Measurements from ENCODE around the gene COPZ1. TPM values are rescaled to one million over a fixed set of nuclear protein-coding genes. Genes with fewer than 3 reads are reported as not detected.

Gene COPZ1
- total and polyA plus RNA-seq, 9 of the 15 experiments (the other 6 are each of a cell fraction or from before 2014, with no cell fraction given): 137 to 487 (median 233) TPM

GRCh38 chr12:54294152-54294952, 30.6 kb upstream of the COPZ1 start (continued):
- no peak for TF ChIP-seq ZNF253 (CRISPR knock-in tag; conservative IDR thresholded peaks at IDR 0.05)
- TF ChIP-seq, protein P1, sequence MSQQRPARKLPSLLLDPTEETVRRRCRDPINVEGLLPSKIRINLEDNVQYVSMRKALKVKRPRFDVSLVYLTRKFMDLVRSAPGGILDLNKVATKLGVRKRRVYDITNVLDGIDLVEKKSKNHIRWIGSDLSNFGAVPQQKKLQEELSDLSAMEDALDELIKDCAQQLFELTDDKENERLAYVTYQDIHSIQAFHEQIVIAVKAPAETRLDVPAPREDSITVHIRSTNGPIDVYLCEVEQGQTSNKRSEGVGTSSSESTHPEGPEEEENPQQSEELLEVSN (IDR thresholded peaks at IDR 0.05; ENCODE audit: borderline replicate concordance in 1 of 2, extremely low read depth in 1 of 2, insufficient read depth in 1 of 2, insufficient read length in 1 of 2, low read depth in 1 of 2, low read length in 1 of 2, poor library complexity in 1 of 2, severe bottlenecking in 1 of 2): no peak
- TF ChIP-seq TRIM24 (IDR thresholded peaks at IDR 0.05): peak in 1 of 2 experiments; percentile 39; a peak in 1 of 4 replicates
- no peak for TF ChIP-seq LARP7 (IDR thresholded peaks at IDR 0.05)
- TF ChIP-seq JUNB (CRISPR knock-in tag; conservative IDR thresholded peaks at IDR 0.05): no peak
- TF ChIP-seq, protein P2, sequence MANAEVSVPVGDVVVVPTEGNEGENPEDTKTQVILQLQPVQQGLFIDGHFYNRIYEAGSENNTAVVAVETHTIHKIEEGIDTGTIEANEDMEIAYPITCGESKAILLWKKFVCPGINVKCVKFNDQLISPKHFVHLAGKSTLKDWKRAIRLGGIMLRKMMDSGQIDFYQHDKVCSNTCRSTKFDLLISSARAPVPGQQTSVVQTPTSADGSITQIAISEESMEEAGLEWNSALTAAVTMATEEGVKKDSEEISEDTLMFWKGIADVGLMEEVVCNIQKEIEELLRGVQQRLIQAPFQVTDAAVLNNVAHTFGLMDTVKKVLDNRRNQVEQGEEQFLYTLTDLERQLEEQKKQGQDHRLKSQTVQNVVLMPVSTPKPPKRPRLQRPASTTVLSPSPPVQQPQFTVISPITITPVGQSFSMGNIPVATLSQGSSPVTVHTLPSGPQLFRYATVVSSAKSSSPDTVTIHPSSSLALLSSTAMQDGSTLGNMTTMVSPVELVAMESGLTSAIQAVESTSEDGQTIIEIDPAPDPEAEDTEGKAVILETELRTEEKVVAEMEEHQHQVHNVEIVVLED (CRISPR knock-in tag; IDR thresholded peaks at IDR 0.05): peak; percentile 44
- TF ChIP-seq ZNF445 (CRISPR knock-in tag; IDR thresholded peaks at IDR 0.05; ENCODE audit: low read depth): 0 out of 2 replicates have a peak, but pooled peaks have one; percentile 33
- no peak for TF ChIP-seq U2AF1 (optimal IDR thresholded peaks at IDR 0.05; ENCODE audit: low read depth, low read length)
- TF ChIP-seq, protein P3, sequence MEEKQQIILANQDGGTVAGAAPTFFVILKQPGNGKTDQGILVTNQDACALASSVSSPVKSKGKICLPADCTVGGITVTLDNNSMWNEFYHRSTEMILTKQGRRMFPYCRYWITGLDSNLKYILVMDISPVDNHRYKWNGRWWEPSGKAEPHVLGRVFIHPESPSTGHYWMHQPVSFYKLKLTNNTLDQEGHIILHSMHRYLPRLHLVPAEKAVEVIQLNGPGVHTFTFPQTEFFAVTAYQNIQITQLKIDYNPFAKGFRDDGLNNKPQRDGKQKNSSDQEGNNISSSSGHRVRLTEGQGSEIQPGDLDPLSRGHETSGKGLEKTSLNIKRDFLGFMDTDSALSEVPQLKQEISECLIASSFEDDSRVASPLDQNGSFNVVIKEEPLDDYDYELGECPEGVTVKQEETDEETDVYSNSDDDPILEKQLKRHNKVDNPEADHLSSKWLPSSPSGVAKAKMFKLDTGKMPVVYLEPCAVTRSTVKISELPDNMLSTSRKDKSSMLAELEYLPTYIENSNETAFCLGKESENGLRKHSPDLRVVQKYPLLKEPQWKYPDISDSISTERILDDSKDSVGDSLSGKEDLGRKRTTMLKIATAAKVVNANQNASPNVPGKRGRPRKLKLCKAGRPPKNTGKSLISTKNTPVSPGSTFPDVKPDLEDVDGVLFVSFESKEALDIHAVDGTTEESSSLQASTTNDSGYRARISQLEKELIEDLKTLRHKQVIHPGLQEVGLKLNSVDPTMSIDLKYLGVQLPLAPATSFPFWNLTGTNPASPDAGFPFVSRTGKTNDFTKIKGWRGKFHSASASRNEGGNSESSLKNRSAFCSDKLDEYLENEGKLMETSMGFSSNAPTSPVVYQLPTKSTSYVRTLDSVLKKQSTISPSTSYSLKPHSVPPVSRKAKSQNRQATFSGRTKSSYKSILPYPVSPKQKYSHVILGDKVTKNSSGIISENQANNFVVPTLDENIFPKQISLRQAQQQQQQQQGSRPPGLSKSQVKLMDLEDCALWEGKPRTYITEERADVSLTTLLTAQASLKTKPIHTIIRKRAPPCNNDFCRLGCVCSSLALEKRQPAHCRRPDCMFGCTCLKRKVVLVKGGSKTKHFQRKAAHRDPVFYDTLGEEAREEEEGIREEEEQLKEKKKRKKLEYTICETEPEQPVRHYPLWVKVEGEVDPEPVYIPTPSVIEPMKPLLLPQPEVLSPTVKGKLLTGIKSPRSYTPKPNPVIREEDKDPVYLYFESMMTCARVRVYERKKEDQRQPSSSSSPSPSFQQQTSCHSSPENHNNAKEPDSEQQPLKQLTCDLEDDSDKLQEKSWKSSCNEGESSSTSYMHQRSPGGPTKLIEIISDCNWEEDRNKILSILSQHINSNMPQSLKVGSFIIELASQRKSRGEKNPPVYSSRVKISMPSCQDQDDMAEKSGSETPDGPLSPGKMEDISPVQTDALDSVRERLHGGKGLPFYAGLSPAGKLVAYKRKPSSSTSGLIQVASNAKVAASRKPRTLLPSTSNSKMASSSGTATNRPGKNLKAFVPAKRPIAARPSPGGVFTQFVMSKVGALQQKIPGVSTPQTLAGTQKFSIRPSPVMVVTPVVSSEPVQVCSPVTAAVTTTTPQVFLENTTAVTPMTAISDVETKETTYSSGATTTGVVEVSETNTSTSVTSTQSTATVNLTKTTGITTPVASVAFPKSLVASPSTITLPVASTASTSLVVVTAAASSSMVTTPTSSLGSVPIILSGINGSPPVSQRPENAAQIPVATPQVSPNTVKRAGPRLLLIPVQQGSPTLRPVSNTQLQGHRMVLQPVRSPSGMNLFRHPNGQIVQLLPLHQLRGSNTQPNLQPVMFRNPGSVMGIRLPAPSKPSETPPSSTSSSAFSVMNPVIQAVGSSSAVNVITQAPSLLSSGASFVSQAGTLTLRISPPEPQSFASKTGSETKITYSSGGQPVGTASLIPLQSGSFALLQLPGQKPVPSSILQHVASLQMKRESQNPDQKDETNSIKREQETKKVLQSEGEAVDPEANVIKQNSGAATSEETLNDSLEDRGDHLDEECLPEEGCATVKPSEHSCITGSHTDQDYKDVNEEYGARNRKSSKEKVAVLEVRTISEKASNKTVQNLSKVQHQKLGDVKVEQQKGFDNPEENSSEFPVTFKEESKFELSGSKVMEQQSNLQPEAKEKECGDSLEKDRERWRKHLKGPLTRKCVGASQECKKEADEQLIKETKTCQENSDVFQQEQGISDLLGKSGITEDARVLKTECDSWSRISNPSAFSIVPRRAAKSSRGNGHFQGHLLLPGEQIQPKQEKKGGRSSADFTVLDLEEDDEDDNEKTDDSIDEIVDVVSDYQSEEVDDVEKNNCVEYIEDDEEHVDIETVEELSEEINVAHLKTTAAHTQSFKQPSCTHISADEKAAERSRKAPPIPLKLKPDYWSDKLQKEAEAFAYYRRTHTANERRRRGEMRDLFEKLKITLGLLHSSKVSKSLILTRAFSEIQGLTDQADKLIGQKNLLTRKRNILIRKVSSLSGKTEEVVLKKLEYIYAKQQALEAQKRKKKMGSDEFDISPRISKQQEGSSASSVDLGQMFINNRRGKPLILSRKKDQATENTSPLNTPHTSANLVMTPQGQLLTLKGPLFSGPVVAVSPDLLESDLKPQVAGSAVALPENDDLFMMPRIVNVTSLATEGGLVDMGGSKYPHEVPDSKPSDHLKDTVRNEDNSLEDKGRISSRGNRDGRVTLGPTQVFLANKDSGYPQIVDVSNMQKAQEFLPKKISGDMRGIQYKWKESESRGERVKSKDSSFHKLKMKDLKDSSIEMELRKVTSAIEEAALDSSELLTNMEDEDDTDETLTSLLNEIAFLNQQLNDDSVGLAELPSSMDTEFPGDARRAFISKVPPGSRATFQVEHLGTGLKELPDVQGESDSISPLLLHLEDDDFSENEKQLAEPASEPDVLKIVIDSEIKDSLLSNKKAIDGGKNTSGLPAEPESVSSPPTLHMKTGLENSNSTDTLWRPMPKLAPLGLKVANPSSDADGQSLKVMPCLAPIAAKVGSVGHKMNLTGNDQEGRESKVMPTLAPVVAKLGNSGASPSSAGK (IDR thresholded peaks at IDR 0.05): no peak
- 0 out of 2 replicates have a peak, but pooled peaks have one; percentile 57 for TF ChIP-seq ARID3A (IDR thresholded peaks at IDR 0.05; ENCODE audit: borderline replicate concordance, low read depth, low read length)
